DOHH2 (cell line): Measurements from ENCODE around the gene EPS8.

Experiments
- H3F3A ChIP-seq: fragments of 200-600 bp; sonication (generic), shearing (Covaris generic); 2 replicates; pipeline ENCODE4 v1.6.0; 2016; ENCODE audit warnings: antibody characterized with exemption, mild to moderate bottlenecking; ENCODE audit not compliant: control insufficient read depth, insufficient read depth
- H3K27ac ChIP-seq: fragments of 200-600 bp; sonication (generic); 2 replicates; pipeline ENCODE4 v1.5.1; 2014; ENCODE audit warnings: low read depth, mild to moderate bottlenecking, low read length, moderate library complexity
- H3K27me3 ChIP-seq: fragments of 200-600 bp; sonication (generic); 2 replicates; pipeline ENCODE4 v1.6.1; 2014; ENCODE audit warnings: mild to moderate bottlenecking, low read length, mixed read lengths; ENCODE audit not compliant: control insufficient read depth
- H3K36me3 ChIP-seq: fragments of 200-600 bp; sonication (generic); 2 replicates; pipeline ENCODE4 v1.6.1; 2014; ENCODE audit warnings: mild to moderate bottlenecking, low read length, moderate library complexity, mixed read lengths; ENCODE audit not compliant: control insufficient read depth
- H3K4me1 ChIP-seq: fragments of 200-600 bp; sonication (generic); 2 replicates; pipeline ENCODE4 v1.6.1; 2014; ENCODE audit warnings: mild to moderate bottlenecking, low read length, mixed read lengths; ENCODE audit not compliant: control insufficient read depth
- H3K4me2 ChIP-seq: fragments of 200-600 bp; sonication (generic); 2 replicates; pipeline ENCODE4 v1.6.0; 2014; ENCODE audit warnings: mild to moderate bottlenecking, low read length, moderate library complexity
- H3K4me3 ChIP-seq: fragments of 200-600 bp; sonication (generic); 2 replicates; pipeline ENCODE4 v1.5.1; 2014; ENCODE audit warnings: mild to moderate bottlenecking, low read length, mixed read lengths
- H3K79me2 ChIP-seq: fragments of 200-600 bp; sonication (generic); 2 replicates; pipeline ENCODE4 v1.6.1; 2014; ENCODE audit warnings: mild to moderate bottlenecking, low read length, mixed read lengths; ENCODE audit not compliant: control insufficient read depth
- H3K9me2 ChIP-seq: fragments of 200-600 bp; sonication (generic); replicated peaks from 2 replicates; pipeline ENCODE4 v1.6.1; 2014; ENCODE audit warnings: mild to moderate bottlenecking, low read length, mixed read lengths; ENCODE audit not compliant: control insufficient read depth
- H3K9me3 ChIP-seq: fragments of 200-600 bp; sonication (generic); 2 replicates; pipeline ENCODE4 v1.6.1; 2014; ENCODE audit warnings: antibody characterized with exemption, low read length, mixed read lengths; ENCODE audit not compliant: control insufficient read depth, insufficient read depth
- H4K20me1 ChIP-seq: fragments of 200-600 bp; sonication (generic); 2 replicates; pipeline ENCODE4 v1.6.0; 2014; ENCODE audit warnings: low read depth, mild to moderate bottlenecking, antibody characterized with exemption, low read length, moderate library complexity; ENCODE audit not compliant: control insufficient read depth, insufficient read depth
- EZH2phosphoT487 ChIP-seq: fragments of 200-600 bp; sonication (generic); IDR thresholded peaks from 2 replicates; pipeline ENCODE4 v1.6.1; 2017; ENCODE audit warnings: borderline replicate concordance, mild to moderate bottlenecking, antibody characterized with exemption, low read length, moderate library complexity, mixed read lengths
- TF ChIP-seq, protein P1 (sequence below): fragments of 200-600 bp; sonication (generic); IDR thresholded peaks from one replicate; pipeline ENCODE4 v1.5.1; 2014; ENCODE audit warnings: antibody characterized with exemption, mild to moderate bottlenecking, low read depth, low read length; ENCODE audit not compliant: poor library complexity, severe bottlenecking

EPS8 gene

DNA sequence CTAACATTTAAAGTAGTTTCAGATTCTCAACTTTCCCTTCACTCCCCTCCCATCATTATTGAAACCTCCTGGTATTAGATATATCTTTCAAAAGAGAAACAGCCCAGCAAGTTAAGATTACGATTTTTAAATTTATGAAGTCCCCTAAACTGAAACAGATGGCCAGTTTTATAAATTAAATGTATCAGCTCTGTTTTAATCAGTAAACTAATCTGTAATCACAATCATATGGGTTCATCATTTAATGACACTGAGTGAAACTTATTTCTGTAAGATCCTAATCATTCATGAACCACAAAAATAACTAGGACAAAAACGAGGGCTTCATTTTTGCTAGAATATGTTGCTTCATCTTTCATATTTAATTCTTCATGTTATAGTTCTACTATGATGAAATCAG lies 137.8 kb downstream of the EPS8 start:
- Histone ChIP-seq H3K27ac (no peak overlapping the region), H3K4me3 (no peak overlapping the region)

DNA sequence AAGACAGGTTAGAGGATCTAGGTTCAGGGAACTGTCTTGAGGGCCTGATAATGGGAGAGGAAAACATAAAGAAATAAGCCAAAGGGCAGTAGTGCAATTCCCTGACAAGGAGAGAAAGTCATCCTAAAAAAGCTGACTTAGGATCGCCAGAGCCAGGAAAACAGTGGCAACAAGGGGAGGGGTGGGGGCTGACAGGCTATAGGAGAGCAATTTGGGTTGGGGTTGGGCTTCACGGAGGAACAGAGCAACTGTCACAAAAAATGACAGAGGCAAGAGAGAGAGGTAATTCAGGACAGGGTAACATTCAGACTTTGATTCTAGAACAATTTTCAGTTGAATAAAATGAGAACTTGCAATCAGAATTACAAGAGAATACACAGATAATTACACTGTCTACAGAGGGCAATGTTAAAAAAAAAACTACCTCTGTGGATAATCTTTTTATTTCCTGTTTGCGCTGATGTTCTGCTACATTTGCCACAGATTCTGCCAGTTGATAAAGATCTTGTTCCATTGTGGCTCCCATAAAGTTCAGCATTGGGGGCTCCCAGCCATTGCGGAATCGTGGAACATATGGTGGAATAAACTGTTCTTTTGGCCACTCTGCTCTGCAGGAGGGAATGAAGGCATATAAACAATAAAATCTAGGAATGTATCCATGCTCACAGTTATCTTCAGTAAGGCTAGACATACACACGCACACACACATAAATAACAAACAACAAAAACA lies 138.6 kb downstream of the EPS8 start:
- H3K4me2 ChIP-seq: no peak overlapping the region
- no peaks in the 10 kb centered on the region for H3K79me2 ChIP-seq
- no peaks in the 10 kb centered on the region for H3K27me3 ChIP-seq
- H3K9me3 ChIP-seq: no peaks in the 10 kb centered on the region
- no peaks in the 10 kb centered on the region for H3K36me3 ChIP-seq
- no peak overlapping the region for H3K4me3 ChIP-seq
- H3K9me2 ChIP-seq: no peaks in the 10 kb centered on the region
- no peak overlapping the region for H3K27ac ChIP-seq
- no peak for TF ChIP-seq EZH2phosphoT487
- TF ChIP-seq, protein P1, sequence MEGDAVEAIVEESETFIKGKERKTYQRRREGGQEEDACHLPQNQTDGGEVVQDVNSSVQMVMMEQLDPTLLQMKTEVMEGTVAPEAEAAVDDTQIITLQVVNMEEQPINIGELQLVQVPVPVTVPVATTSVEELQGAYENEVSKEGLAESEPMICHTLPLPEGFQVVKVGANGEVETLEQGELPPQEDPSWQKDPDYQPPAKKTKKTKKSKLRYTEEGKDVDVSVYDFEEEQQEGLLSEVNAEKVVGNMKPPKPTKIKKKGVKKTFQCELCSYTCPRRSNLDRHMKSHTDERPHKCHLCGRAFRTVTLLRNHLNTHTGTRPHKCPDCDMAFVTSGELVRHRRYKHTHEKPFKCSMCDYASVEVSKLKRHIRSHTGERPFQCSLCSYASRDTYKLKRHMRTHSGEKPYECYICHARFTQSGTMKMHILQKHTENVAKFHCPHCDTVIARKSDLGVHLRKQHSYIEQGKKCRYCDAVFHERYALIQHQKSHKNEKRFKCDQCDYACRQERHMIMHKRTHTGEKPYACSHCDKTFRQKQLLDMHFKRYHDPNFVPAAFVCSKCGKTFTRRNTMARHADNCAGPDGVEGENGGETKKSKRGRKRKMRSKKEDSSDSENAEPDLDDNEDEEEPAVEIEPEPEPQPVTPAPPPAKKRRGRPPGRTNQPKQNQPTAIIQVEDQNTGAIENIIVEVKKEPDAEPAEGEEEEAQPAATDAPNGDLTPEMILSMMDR: no peak
- H3F3A ChIP-seq: no peaks in the 10 kb centered on the region
- H3K4me1 ChIP-seq: no peaks in the 10 kb centered on the region
- H4K20me1 ChIP-seq: no peaks in the 10 kb centered on the region

More for the DNA sequence above, 137.8 kb downstream of the EPS8 start:
- Histone ChIP-seq H3K36me3 (no peaks in the 10 kb centered on the region), H3F3A (no peaks in the 10 kb centered on the region), H4K20me1 (no peaks in the 10 kb centered on the region), H3K4me1 (no peaks in the 10 kb centered on the region), H3K9me3 (no peaks in the 10 kb centered on the region), H3K79me2 (no peaks in the 10 kb centered on the region), H3K4me2 (no peak overlapping the region), H3K9me2 (no peaks in the 10 kb centered on the region), H3K27me3 (no peaks in the 10 kb centered on the region)
- TF ChIP-seq EZH2phosphoT487: no peak
- TF ChIP-seq, protein P1: no peak

DNA sequence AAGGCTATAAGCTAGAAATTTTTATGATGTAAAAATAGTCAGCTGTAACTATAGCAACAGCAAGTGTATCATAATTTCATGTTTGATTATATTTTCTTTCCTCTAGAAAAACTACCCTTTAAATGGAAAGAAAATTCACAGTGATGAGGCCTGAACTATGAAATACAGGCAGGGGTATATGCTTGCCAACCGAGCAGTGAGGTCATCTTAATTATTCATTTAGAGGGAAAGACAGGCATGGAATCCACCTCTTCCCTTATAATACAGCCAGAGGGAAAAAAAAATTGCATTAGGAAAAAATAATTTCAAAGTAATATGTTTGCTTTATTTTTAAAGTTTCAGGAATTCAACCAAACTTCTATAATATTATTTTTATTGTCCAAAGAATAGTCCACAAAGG lies 139.8 kb downstream of the EPS8 start:
- no peaks in the 10 kb centered on the region for H3K9me3 ChIP-seq
- no peak for TF ChIP-seq EZH2phosphoT487
- TF ChIP-seq, protein P1: no peak
- no peak overlapping the region for H3K27ac ChIP-seq
- H3K27me3 ChIP-seq: no peaks in the 10 kb centered on the region
- no peaks in the 10 kb centered on the region for H3K79me2 ChIP-seq
- H3K36me3 ChIP-seq: no peaks in the 10 kb centered on the region
- no peak overlapping the region for H3K4me2 ChIP-seq
- no peak overlapping the region for H3K4me3 ChIP-seq
- no peaks in the 10 kb centered on the region for H3K9me2 ChIP-seq
- no peaks in the 10 kb centered on the region for H3F3A ChIP-seq
- no peaks in the 10 kb centered on the region for H3K4me1 ChIP-seq
- no peaks in the 10 kb centered on the region for H4K20me1 ChIP-seq
